Neural cell (in vitro differentiated cells): Measurements from ENCODE around the gene PLA2G6. TPM values are rescaled to one million over a fixed set of nuclear protein-coding genes. Genes with fewer than 3 reads are reported as not detected.

ENCODE experiments used
- H2AFZ ChIP-seq: fragments of 200-600, 300-800 bp; sonication (generic), shearing (Covaris generic); 2 replicates; pipeline ENCODE4 v1.6.0; 2014; ENCODE audit warnings: low read depth, mild to moderate bottlenecking, antibody characterized with exemption, low read length, moderate library complexity
- H3F3A ChIP-seq: fragments of 200-600 bp; shearing (Covaris generic); 2 replicates; pipeline ENCODE4 v1.6.1; 2016; ENCODE audit warnings: mild to moderate bottlenecking, moderate library complexity, mixed read lengths, antibody characterized with exemption, low read length; ENCODE audit not compliant: insufficient read depth, poor library complexity, severe bottlenecking
- H3K27ac ChIP-seq: fragments of 200-600, 300-800 bp; sonication (generic), shearing (Covaris generic); 2 replicates; pipeline ENCODE4 v1.5.1; 2014; ENCODE audit warnings: mild to moderate bottlenecking, low read length, moderate library complexity
- H3K27me3 ChIP-seq: fragments of 300-800, 200-600 bp; sonication (generic), shearing (Covaris generic); 2 replicates; pipeline ENCODE4 v1.6.0; 2014; ENCODE audit warnings: mild to moderate bottlenecking, low read depth, low read length, moderate library complexity; ENCODE audit not compliant: insufficient read depth
- H3K36me3 ChIP-seq: fragments of 300-800, 200-600 bp; sonication (generic), shearing (Covaris generic); 2 replicates; pipeline ENCODE4 v1.5.1; 2014; ENCODE audit warnings: mild to moderate bottlenecking, antibody characterized with exemption, low read length, moderate library complexity; ENCODE audit not compliant: insufficient read depth
- H3K4me2 ChIP-seq: fragments of 300-800, 200-600 bp; sonication (generic), shearing (Covaris generic); 2 replicates; pipeline ENCODE4 v1.6.0; 2014; ENCODE audit warnings: mild to moderate bottlenecking, low read length
- H3K4me3 ChIP-seq: fragments of 300-800, 200-600 bp; sonication (generic), shearing (Covaris generic); 2 replicates; pipeline ENCODE4 v1.5.1; 2014; ENCODE audit warnings: mild to moderate bottlenecking, low read length, moderate library complexity
- H3K79me2 ChIP-seq: fragments of 200-600 bp; shearing (Covaris generic); replicated peaks from 2 replicates; pipeline ENCODE4 v1.6.0; 2014; ENCODE audit warnings: mild to moderate bottlenecking, low read length, moderate library complexity; ENCODE audit not compliant: insufficient read depth
- H3K9ac ChIP-seq: fragments of 300-800, 200-600 bp; sonication (generic), shearing (Covaris generic); 2 replicates; pipeline ENCODE4 v1.6.1; 2016; ENCODE audit warnings: mild to moderate bottlenecking, low read length, mixed read lengths
- H3K9me2 ChIP-seq: fragments of 200-600 bp; shearing (Covaris generic); 2 replicates; pipeline ENCODE4 v1.6.1; 2016; ENCODE audit warnings: mild to moderate bottlenecking, low read length, mixed read lengths; ENCODE audit not compliant: insufficient read depth
- H3K9me3 ChIP-seq: fragments of 200-600, 300-800 bp; sonication (generic), shearing (Covaris generic); 2 replicates; pipeline ENCODE4 v1.6.1; 2016; ENCODE audit warnings: mild to moderate bottlenecking, mixed run types, low read length, moderate library complexity, mixed read lengths
- H4K20me1 ChIP-seq: fragments of 200-600 bp; shearing (Covaris generic); 2 replicates; pipeline ENCODE4 v1.6.1; 2016; ENCODE audit warnings: mild to moderate bottlenecking, mixed run types; ENCODE audit not compliant: insufficient read depth
- EP300 ChIP-seq: fragments of 450-650 bp; conservative IDR thresholded peaks from 2 replicates; pipeline ENCODE4 v1.6.1; 2014; ENCODE audit warnings: antibody characterized with exemption, mild to moderate bottlenecking, moderate library complexity; ENCODE audit not compliant: poor library complexity, severe bottlenecking
- EZH2 ChIP-seq: fragments of 200-600, 300-800 bp; shearing (Covaris generic), sonication (generic); IDR thresholded peaks from 2 replicates; pipeline ENCODE4 v1.6.1; 2014; ENCODE audit warnings: antibody characterized with exemption, low read length, borderline replicate concordance, mild to moderate bottlenecking; ENCODE audit not compliant: insufficient read depth, poor library complexity, severe bottlenecking
- MXI1 ChIP-seq: fragments of 450-650 bp; conservative IDR thresholded peaks from 2 replicates; pipeline ENCODE4 v1.6.1; 2014; ENCODE audit warnings: antibody characterized with exemption, mild to moderate bottlenecking; ENCODE audit not compliant: poor library complexity, severe bottlenecking
- POLR2AphosphoS5 ChIP-seq: IDR thresholded peaks from 2 replicates; pipeline ENCODE4 v1.6.1; 2012
- RAD21 ChIP-seq: fragments of 450-650 bp; conservative IDR thresholded peaks from 2 replicates; pipeline ENCODE4 v1.6.1; 2014; ENCODE audit warnings: antibody characterized with exemption, mild to moderate bottlenecking, moderate library complexity
- SMC3 ChIP-seq: fragments of 450-650 bp; conservative IDR thresholded peaks from 2 replicates; pipeline ENCODE4 v1.6.1; 2014; ENCODE audit warnings: antibody characterized with exemption, mild to moderate bottlenecking, moderate library complexity; ENCODE audit not compliant: poor library complexity
- TAF1 ChIP-seq: IDR thresholded peaks from 2 replicates; pipeline ENCODE4 v1.6.1; 2012; ENCODE audit warnings: low read depth
- polyA plus RNA-seq: library from polyadenylated mRNA; depleted of rRNA; stranded (reverse); fragments of >200 nt; gene quantifications from 2 replicates; pipeline ENCODE4 v1.2.3, GENCODE V29; 2014
- TF ChIP-seq, protein P1 (sequence below): fragments of 450-650 bp; IDR thresholded peaks from 2 replicates; pipeline ENCODE4 v1.5.1; 2014; ENCODE audit warnings: antibody characterized with exemption, mild to moderate bottlenecking, moderate library complexity; ENCODE audit not compliant: poor library complexity, severe bottlenecking
- TF ChIP-seq, protein P2 (sequence below): IDR thresholded peaks from 2 replicates; pipeline ENCODE4 v1.6.1; 2012; ENCODE audit warnings: borderline replicate concordance

The PLA2G6 gene
- polyA plus RNA-seq, 1 donor from 2014 or later: 18.5 TPM

DNA sequence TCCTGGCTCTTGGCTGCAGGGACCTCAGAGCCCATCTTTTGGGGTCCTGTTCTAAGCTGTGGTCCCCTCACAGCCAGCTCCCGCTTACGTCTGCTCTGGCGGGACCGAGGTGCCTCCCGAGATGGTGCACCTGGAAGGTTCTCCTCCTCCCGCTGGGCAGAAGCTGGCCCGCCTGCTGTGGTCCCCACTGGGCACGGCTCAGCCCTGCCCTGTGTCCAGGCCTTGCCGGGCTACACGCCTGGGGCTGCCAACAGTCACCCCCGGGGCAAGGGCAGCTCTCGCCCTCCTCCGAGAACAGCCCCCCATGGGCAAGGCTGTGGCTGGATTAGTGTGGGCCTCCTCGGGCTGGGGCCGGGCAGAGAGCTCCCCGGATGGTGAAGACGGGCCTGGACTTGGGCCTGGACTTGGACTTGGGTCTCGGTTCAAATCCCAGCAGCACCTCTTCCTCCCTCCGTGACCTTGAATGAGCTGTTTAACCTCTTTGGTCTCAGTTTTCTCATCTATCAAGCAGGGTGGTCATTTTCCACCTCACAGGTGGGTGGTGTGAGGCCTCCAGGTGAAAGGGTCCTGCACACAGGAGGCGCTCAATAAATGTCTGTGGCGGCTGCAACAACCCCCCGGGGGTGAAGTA is 72.1 kb downstream of the PLA2G6 start:
- no peaks in the 10 kb centered on the region for H3K9me2 ChIP-seq
- no peaks in the 10 kb centered on the region for H3K36me3 ChIP-seq
- no peaks in the 10 kb centered on the region for H3K27me3 ChIP-seq
- H3K79me2 ChIP-seq: no peaks in the 10 kb centered on the region
- H3F3A ChIP-seq: no peaks in the 10 kb centered on the region
- TF ChIP-seq, protein P1, sequence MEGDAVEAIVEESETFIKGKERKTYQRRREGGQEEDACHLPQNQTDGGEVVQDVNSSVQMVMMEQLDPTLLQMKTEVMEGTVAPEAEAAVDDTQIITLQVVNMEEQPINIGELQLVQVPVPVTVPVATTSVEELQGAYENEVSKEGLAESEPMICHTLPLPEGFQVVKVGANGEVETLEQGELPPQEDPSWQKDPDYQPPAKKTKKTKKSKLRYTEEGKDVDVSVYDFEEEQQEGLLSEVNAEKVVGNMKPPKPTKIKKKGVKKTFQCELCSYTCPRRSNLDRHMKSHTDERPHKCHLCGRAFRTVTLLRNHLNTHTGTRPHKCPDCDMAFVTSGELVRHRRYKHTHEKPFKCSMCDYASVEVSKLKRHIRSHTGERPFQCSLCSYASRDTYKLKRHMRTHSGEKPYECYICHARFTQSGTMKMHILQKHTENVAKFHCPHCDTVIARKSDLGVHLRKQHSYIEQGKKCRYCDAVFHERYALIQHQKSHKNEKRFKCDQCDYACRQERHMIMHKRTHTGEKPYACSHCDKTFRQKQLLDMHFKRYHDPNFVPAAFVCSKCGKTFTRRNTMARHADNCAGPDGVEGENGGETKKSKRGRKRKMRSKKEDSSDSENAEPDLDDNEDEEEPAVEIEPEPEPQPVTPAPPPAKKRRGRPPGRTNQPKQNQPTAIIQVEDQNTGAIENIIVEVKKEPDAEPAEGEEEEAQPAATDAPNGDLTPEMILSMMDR: no peak
- TF ChIP-seq POLR2AphosphoS5 (no peak), EP300 (no peak), EZH2 (no peak), MXI1 (no peak), TAF1 (no peak), RAD21 (no peak), SMC3 (no peak)
- TF ChIP-seq, protein P2, sequence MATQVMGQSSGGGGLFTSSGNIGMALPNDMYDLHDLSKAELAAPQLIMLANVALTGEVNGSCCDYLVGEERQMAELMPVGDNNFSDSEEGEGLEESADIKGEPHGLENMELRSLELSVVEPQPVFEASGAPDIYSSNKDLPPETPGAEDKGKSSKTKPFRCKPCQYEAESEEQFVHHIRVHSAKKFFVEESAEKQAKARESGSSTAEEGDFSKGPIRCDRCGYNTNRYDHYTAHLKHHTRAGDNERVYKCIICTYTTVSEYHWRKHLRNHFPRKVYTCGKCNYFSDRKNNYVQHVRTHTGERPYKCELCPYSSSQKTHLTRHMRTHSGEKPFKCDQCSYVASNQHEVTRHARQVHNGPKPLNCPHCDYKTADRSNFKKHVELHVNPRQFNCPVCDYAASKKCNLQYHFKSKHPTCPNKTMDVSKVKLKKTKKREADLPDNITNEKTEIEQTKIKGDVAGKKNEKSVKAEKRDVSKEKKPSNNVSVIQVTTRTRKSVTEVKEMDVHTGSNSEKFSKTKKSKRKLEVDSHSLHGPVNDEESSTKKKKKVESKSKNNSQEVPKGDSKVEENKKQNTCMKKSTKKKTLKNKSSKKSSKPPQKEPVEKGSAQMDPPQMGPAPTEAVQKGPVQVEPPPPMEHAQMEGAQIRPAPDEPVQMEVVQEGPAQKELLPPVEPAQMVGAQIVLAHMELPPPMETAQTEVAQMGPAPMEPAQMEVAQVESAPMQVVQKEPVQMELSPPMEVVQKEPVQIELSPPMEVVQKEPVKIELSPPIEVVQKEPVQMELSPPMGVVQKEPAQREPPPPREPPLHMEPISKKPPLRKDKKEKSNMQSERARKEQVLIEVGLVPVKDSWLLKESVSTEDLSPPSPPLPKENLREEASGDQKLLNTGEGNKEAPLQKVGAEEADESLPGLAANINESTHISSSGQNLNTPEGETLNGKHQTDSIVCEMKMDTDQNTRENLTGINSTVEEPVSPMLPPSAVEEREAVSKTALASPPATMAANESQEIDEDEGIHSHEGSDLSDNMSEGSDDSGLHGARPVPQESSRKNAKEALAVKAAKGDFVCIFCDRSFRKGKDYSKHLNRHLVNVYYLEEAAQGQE: no peak
- no peaks in the 10 kb centered on the region for H4K20me1 ChIP-seq
- no peaks in the 10 kb centered on the region for H3K9me3 ChIP-seq
- H3K9ac ChIP-seq: no peak overlapping the region
- no peak overlapping the region for H2AFZ ChIP-seq
- no peak overlapping the region for H3K4me3 ChIP-seq
- no peak overlapping the region for H3K4me2 ChIP-seq
- no peak overlapping the region for H3K27ac ChIP-seq

DNA sequence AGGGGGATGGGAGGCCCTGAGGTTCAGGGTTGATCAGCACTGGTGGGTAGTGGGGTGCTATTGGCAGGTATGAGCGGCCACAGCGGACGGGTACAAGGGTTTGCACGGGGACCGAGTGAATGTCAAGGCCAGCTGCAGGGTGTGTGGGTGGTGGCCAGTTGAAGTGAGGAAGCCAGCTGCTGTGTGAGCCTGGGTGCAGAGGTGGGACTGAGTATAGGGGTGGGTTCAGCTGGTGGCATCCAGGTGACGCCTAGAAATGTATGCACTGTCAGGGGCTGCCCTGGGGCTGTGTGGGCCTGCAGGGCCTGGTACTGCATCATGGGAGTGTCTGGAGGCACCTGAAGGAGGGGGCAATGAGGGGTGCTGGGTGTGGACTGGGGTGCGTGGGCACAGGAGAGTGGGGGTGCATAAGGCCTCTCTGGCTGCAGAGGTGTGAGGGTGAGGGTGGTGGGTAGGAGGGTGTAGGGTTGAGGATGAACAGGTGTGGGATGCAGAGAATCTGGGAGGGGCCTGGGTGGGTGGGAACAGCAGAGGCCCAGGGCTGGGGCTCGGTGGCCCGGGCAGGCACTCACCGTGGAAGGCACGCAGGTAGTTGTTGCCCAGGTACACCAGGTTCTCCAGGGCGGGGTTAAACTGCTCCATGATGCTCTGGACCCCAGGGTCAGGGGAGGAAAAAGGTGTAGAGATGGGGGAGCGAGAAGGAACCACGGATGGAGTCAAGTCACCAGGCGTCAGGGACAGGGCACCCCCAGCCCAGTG is 72.9 kb downstream of the PLA2G6 start:
- no peak for TF ChIP-seq TAF1
- Histone ChIP-seq H3K27me3 (no peaks in the 10 kb centered on the region), H3K4me2 (no peak overlapping the region), H3K9ac (no peak overlapping the region), H2AFZ (no peak overlapping the region), H3K79me2 (no peaks in the 10 kb centered on the region), H3F3A (no peaks in the 10 kb centered on the region), H3K36me3 (no peaks in the 10 kb centered on the region), H3K4me3 (no peak overlapping the region), H3K27ac (no peak overlapping the region), H3K9me2 (no peaks in the 10 kb centered on the region), H3K9me3 (no peaks in the 10 kb centered on the region), H4K20me1 (no peaks in the 10 kb centered on the region)
